Measurements from ENCODE around the gene CAMK2B.

CAMK2B gene

DNA sequence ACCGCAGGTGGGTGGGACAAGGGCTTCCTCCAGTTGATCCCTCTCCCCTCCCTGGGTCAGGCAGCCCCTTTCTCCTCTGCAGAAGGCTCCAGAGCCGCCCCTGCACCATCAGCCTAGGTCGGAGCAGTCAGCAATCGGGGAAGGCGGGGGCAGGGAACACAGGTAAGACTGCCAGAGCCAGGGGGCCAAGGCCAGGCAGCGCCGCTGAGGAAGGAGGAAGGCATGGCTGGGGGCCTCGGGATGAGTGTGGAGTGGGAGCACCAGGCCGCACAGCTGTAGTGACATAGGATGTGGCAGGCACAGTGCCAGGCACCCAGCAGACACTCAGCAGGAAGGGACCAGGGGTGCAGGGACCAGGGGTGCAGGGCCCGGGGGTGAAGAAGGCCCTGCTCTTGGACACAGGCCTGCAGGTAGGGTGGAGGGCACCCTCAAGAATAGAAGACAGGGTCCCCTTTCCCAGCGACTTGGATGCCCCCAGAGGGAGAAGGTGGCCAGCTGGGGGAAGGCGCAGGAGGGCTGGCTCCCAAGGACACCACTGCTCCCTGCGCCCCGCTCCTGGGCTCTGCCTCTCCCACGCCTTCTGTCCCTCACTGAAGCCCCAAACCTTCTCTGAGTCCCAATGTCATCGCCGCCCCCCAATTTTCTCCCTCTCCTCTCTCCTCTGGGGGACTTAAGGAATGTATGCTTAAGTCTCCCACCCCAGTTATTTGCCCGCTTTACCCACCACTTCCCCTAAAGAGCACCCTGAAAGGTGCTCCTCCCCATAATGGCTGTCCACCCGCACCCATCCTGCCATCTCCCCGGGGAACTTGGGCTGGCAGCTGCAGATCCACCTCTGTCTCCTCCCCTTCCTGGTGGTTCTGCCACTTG, 38.5 kb downstream of the CAMK2B start:
- DNase-seq, result no peak

DNA sequence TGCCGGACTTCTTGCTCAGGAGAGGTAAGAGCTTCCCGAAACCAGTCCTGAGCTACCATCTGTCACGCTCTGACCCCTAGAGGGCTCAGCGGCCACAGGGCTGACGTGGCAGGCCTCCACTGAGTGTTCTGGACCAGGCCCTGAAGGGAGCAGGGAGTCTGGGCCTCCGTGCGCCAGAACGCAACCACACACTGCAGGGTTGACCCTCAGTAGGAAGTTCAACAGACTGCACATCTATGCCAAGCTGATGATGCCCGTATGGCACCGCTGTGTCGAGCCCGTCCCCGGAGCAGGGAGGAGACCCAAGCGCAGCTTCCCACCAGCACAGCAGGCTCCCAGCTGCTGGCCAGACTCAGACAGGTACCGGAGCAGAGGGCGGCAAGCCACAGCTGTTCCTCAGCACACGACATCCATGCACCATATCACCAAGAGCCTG, 39.2 kb downstream of the CAMK2B start:
- DNase-seq, result no peak

DNA sequence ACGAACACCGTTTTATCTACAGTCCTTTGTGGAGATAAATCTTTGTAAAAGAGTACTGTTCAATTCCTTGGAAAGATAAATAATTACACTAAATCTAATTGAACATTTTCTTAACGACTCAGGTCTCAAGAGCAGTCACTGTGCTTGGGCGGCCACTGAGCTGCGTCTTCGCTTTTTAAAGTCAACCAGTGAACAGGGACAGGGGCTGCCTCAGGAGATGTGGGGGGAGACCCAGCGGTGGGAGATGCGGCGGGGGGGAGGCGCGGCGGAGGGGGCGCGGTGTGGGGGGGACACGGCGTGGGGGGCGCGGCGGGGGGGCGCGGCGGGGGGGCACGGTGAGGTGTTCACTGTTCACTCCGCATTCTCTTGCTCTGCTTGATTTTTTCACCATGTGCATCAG, 39.8 kb downstream of the CAMK2B start:
- no peak for DNase-seq

DNA sequence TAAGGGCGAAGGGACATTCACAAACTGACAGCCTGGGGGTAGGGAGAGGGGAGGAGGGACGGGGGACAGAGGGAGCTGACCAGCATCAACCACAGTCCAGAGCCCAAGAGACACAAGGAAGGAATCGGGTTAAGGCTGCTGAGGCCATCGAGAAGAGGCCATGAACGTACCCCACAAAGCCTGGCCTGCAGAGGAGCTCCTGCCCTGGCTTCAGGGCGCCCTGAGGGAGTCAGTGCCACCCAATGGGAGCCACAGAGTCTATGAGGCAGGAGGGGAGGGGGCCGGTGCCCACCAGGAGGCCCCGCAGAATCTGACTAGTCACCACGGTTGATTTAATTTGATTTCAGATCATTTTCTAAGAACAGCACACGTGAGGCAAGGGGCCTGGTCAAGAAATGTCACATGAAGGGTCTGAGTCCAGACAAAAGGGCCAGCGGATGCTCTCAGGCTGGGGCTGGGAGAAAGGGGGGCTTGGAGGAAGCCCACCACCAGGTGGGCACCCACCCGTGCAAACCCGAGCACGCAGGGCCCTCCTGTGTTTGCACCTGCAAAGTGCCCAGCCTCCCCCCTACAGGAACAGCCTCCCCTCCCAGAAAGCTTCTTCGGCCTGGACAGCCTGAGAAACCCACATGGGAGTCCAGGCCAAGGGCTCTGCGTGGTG, 40.4 kb downstream of the CAMK2B start:
- no peak for DNase-seq

DNA sequence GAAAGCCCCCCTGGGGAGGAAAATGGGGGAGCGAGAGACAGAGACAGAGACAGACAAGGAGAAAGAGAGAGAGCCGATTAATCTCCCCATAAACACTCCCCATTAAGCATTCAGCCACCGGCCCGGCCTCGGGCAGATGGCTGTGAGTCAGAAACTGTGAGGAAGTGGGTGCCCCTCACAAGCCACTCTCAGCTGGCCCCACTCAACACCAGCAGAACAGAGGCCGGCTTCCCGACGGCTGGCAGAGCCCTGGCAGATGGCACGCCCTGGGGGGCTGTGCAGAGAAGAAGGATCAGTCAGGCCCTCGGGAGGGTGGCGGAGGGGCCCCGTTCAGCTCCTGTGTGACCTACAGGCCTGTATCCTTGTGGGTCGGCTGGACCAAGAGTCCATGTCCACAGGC, 41.2 kb downstream of the CAMK2B start:
- DNase-seq, result no peak

DNA sequence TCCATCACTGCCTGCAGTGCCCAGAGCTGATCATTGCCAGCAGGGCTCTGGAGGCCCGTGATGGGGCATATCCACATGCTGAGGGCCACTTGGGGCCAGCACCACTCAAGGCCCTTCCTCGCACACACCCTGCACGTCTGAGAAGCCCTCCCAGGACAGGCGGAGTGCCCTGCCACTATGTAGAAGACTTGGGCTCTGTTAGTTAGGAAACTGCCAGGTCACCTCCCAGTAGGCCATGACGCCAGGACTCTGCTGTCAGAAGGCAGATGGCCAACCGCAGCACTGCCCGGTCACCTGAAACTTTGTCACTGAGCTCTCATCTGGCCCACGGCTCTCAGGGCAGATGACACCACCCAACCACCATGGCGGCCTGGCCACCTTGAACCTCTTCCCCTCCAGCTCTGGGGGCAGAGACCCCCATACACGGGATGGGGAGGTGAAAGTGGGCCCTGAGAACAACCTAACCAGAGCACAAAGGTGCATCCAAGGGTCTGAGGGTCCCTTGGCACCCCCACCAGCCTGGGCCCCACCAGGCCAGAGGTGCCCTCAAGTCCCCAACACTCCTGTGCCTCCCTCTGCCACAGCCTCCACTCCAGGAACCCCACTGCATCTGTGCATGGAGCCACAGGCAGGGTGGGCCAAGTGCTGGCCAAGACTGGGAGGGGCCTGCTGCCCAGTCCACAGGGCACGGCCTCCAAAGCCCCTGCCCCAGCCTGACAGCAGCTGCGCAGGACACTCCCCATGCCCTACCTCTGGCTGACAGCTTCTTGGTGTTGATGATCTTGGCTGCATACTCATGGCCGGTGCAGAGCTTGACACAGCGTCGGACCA, 41.8 kb downstream of the CAMK2B start:
- DNase-seq, result no peak

DNA sequence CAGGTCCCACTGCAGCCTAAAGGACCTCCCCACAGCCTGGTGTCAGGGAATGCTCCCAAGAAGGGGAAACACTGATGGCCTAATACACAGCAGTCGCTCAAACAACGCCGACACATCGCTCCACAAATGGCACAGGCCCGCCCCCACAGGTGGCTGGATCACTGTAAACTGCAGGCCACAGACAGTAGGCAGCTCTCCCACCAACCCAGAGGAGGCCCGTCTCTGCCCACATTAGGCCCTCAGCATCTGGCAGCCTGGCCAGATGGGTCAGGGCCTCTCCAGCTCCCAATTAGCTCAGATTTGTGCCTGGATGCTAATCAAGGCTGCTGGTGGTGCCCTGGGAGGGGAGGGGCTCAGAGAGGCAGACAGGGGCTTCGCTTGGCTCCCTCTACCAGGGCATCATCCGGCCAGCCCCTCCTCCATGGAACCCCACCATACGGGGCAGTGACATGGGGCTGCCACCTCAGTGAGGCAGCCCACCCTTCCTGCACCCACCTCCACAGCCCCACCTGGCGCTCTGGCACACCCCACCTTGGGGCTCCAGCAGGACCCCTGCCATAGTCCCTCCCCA, 42.7 kb downstream of the CAMK2B start:
- no peak for DNase-seq

DNA sequence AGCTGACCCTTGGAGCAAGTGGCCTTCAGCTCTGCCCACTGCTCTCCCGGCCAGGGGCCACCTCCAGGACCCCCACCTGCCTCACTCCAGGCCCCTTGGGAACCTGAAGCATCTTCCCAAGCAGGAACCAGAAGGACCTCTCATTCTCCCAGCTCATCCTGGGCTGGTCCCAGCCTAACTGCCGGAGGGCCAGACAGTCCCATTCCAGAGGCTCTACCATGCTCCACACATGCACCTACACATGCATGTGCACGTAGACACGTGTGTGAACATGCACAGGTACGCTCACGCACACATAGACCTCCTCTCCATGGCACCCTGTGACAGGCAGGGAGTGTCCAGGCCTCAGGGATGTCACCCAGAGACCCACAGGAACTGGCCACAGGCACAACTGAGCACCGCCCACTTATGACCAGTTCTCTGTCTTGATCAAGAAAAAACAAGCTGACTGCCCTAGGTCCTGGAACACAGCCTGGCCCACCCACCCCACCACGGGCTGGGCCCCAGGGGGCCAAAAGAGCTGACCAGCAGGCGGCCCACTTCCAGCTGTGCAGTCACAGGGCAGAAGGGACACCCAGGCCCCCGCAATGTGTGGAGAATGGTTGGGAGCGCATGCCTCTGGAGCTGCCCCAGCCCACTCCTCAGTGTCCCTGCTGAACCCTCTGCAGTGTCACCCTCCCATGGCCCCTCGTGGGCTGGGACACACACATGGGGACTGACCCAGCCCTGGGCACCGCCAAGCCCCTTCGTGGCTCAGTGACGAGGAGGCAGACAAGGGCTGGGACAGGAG, 43.4 kb downstream of the CAMK2B start:
- no peak for DNase-seq

DNA sequence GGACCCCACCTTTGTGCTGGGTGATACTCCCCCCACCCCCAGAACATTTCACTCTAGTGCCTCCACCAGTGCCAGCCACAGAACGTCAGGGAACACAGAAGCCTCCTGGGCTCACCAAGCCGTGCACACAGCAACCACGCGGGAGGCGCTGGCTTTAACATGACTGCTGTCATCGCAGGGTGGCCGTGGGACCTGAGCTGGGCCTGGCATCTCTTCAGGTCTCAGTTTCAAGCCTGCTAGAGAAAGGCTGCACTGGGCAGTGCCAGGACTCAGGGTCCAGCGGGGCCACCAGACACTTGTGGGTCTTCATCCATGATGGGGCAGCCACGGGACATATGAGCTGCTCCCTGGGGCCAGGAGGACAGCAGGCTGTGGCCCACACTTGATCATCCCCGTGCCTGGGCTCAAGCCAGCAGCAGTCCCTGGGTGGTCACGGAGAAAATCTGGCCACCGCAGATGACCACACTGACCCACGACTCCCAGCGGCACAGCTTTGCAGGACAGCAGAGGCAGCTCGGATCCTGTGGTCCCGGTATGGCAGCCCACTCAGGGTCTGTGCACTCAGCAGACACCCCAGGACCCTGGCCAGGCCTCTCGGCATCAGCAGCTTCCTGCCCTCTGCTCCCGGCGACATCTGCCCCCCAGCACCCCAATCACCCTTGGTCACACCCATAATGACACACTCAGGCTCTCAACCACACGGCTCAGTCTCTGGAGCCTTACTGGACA, 44.2 kb downstream of the CAMK2B start:
- no peak for DNase-seq

DNA sequence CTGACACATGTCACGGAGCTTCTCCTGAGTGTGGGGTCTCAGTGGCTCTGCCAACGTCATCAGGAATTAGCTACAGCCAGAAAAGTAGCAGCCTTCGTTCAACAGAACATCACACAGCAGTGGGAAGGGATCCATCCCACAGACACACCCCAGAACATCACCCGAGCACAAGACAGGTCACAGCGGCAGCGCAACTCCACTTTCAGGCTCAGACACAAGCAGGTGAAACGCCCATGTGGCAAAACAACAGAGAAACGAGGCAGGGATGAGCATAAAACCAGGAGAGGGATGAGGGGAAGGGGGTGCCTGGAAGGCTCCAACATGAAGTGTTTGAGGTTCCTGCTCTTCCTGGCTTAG, 44.8 kb downstream of the CAMK2B start:
- DNase-seq, result no peak

DNA sequence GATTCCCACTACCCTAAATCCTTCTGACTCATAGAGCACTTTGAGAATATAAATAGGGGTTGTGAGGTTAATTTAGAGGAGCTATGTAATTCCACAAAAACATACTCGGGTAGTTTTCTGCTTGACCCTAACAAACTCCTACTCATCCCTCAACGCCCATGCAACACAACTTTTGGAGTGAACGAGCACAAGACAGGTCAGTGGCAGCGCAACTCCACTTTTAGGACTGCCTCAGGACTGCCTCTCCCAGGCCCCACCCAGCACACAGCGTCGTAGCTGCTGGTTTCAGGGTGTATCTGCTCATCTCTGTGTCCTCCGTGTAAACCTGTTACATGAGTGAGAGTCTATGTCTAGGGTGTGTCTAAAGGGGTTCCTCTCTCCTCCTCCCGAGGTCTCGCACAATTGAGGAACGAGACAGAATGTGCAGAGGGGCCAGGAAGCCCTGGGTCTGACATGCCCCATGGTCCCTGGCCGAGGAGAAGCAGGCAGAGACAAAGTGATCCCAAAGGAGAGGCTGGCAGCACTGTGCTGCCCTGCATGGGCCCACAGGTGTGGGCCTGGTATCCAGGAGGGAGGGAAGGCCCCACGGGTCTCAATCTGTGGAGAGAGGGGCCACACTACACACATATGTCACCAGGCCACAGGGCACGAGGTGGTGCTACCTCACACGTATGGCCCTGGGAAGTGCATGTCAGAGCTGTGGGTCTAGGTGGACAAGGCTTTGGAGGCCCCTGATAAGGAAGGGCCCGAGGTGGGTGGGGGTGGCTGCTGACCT, 45.5 kb downstream of the CAMK2B start:
- no peak for DNase-seq

DNA sequence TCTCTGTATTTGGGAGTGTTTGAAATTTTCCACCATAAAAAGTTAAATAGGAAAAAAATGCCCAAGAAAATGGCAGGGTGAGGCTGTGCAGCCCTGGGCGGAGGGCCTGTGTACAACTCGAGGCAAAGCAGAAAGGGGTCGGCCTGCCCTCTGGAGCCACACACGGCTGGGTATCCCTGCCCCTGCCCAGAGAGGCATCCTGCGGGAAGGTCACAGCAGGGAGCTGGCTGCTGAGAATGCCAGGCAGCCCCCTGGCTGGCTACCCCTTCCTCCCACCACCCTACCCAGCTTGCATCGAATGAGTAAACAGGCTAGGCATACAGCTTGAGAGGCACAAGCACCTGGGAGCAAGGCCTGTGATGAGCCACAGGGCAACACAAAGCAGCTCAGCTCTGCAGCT, 46.1 kb downstream of the CAMK2B start:
- no peak for DNase-seq

DNA sequence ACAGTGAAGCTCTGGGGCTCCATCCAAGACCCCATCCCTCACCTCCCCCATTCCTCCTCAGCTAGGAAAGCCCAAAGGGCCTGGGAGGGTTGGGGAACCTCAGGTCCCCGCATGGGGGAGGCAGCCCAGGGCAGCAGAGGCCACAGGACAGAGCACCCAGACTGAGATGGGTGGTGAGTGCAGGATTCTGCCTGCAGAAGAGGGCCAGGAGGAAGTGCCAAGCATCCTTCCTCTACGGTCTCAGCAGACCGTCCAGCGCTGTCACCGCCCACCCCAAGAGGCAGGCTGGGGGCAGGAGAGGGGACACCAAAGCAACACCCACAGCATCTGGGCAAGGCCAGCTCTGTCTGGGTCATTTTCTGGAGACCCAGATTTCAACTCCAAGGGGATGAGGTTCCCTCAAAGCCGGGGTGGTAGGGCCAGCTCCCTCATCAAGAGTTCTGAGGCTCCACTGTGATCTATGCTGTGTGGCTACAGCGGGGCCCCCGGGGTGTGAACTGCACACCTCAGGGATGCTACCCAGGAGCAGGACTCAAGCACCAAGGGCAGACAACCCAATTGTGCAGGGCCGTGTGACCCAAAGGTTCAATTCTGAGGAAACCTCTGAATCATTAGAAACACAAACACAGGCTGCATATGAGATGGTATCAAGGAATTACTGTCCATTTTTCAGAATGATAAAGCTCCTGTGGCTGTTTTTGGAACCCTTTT, 46.8 kb downstream of the CAMK2B start:
- no peak for DNase-seq

DNA sequence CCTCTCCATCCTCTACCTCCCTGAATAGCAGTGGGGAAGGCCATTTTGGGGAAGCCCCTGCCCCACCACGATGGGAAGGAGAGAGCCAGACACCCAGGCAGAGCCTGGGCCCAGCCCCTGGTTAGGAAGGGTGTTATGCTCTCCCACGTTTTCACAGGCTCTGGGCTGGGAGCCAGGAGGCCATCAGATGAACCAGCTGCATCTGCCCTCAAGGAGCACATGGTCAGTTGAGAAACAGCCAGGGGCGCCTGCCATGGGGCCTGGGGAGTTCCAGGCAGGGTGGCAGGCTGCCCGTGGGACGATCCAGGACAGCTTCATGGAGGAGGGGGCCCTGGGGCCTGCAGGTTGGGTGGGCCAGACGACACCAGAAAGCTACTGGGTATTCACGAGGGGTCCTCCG, 47.5 kb downstream of the CAMK2B start:
- no peak for DNase-seq

DNA sequence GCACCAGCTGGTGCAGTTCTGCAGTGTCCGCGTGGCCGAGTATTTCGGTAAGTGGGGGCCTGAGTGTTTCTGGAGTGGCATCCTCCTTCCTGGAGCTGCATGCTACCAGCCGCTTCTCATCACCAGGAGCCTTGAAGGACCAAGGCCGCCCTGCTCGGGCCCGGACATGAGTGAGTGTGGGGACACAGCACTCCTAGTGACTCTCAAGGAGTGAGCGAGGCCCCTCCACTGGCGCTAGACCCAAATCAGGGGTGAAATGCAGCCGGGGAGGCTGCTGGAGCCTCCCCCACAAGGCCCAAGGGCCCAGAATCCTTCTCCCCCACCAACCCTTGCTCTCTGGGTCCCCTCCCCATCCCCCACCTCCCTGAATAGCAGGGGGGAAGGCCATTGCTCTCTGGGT, 48.0 kb downstream of the CAMK2B start:
- no peak for DNase-seq

DNA sequence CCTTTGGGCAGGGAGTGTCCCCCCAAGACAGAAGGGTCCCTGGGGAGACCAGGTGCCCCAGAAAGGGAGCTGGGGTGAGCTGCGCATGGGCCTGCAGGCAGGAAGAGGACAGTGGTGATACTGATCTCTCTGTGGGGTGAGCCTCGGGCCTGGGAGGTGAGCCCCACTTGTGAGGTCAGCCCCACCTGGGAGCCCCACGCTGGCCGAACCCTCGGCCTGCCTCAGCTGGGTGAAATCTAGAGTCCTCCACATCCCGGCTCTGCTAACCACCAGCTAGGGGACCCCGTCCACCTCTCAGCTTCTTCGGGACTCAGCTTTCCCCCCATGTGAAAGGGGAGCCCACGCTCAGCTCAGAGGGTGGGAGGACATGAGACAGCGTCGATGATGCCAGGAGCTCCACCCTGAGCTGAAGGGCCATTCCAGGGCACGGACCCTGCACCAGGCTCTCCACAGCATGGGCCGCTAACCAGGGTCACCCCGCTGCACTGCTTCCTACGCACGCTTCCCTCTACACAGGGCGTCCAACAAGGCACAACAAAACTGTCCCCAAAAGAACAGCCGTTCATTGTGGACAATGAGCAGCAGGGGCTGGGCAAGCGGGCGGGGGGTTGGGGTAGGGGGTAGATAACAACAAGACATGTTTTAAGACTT, 48.7 kb downstream of the CAMK2B start:
- no peak for DNase-seq

DNA sequence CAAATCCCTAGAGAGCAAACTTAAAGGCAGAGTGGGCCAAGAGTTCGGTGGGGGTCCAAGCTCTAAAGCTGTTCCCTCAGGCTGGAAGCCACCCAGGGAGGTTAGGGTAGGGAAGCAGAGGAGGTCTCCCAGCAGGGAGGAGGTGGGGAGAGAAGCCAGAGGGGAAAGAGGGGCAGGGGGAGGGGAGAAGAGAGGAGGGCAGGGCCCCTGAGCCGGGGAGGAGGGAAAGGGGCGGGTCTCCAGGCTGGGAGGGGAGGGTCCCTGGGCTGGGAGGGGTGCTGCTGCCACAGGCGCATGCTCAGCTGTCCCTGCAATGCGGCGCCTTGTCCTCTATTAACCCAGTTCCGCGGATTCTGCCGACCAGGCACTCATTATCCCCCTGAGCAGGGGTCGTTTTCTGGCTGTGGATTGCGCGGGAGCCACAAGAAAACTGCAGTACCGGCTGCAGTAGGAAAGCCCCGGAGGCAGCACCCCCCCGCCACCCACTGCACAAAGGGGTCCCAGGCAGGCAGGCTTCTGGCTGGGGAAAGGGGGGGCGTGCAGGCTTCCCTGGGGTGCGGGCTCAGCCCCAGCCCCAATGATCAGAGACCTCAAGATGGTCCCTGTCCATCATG, 49.3 kb downstream of the CAMK2B start:
- DNase-seq, result no peak

DNA sequence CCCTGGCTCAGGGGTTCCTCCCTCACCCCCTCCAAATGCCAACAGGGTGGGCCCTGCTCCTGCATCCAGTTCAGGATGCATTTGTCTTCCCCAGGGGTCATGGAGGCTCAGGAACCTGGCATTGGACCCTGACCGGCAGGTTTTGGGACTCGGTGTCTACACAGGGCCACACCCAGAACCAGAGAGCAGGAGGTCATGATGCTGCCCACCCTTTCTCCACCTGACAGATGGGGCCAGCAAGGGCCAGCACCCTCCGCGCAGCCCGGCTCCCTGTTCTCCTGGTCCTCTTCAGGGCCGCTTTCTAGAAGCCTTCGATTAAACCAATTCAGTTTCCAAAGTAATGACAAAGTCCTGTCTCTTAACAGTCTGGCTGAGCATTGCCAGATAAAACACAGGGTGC, 50.2 kb downstream of the CAMK2B start:
- no peak for DNase-seq

DNA sequence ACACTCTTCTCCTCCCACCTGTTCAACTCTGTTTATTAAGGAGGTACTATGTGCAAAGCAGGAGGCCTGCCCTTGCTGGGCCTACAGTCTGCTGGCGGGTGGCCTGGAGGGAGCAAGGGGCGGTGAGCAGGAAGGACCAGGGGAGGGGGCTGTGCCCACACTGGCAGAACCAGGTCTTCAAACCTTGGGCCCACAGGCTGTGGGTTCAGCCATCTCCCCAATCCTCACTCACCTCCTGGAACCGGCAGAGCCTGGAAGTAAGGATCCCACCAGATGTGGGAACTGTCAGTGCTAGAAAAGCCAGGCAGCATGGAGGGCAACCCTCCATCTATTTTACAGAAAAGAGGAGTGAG, 50.8 kb downstream of the CAMK2B start:
- DNase-seq, result no peak

All from AML-193 (cell line).